ENCODE results near the gene LMOD2. TPM values are rescaled to one million over a fixed set of nuclear protein-coding genes. Genes with fewer than 3 reads are reported as not detected.
A peak's percentile ranks its signal among the peaks of the same experiment; 100 is the strongest.

Gene LMOD2
- total and polyA plus RNA-seq, 4 experiments from 2014 or later, result 0.17 TPM; not detected in 3

DNA sequence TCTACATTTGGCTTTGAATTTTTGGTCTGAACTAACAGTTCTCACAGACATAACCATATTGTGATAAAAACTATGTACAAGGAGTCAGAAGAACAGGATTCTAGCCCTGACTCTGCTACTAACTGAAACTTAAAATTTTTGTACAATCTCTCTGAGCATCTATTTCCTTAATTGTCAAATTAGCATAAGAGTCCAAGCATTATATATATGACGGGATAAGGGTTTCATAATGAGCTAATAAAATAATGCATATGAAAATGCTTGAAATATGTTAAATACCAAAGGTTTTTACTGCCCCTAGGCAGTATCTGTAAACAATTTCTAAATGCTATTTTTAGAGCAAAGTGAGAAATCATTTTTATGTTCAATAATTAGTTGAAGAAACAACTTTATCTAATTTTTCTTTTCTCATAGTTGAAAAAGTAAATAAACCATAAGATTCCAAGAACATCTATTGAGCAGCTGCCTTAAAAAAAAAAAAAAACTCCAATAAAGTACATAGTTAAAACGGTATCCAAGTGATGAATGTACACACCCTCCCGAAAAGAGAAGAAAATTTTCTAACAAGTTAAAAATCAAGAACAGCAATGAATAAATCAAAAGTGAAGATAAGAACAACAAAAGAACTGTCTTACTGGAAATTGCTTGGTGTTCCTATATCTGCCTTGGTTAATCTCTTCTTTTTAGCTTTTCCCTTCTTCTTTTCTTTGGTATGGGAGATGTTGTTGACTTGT is 40.4 kb downstream of the LMOD2 start:
- no peaks in the 10 kb centered on the region for H3K4me1 ChIP-seq (ENCODE audit: insufficient read depth, low read length)
- no peaks in the 10 kb centered on the region for H3K27me3 ChIP-seq (ENCODE audit: insufficient read depth, low read length)
- ChIA-PET POLR2A (ENCODE audit: partially characterized antibody) (no interaction called here), CTCF (ENCODE audit: partially characterized antibody) (no interaction called here)
- no peak overlapping the region for H3K27ac ChIP-seq (ENCODE audit: low read depth, low read length)
- H3K27me3 Mint-ChIP-seq, result no peaks in the 10 kb centered on the region
- H3K27ac Mint-ChIP-seq, result no peak overlapping the region
- peaks cover 7% of the 10 kb centered on the region for H3K36me3 ChIP-seq (ENCODE audit: insufficient read depth, low read length)
- no peaks in the 10 kb centered on the region for H3K9me3 ChIP-seq (ENCODE audit: control insufficient read depth in 1 of 2, low read length in 2 of 2)
- DNase-seq, result no peak
- H3K4me3 ChIP-seq (ENCODE audit: low read length in 2 of 2), result no peak overlapping the region
- H3K4me3 Mint-ChIP-seq, result no peak overlapping the region
- no peaks in the 10 kb centered on the region for H3K4me1 Mint-ChIP-seq
- H3K9me3 Mint-ChIP-seq, result no peaks in the 10 kb centered on the region
- intact Hi-C loops (cut with micrococcal nuclease), result no loop called here
- peaks cover 37 to 49% of the 10 kb centered on the region in 2 donors for H3K36me3 Mint-ChIP-seq

DNA sequence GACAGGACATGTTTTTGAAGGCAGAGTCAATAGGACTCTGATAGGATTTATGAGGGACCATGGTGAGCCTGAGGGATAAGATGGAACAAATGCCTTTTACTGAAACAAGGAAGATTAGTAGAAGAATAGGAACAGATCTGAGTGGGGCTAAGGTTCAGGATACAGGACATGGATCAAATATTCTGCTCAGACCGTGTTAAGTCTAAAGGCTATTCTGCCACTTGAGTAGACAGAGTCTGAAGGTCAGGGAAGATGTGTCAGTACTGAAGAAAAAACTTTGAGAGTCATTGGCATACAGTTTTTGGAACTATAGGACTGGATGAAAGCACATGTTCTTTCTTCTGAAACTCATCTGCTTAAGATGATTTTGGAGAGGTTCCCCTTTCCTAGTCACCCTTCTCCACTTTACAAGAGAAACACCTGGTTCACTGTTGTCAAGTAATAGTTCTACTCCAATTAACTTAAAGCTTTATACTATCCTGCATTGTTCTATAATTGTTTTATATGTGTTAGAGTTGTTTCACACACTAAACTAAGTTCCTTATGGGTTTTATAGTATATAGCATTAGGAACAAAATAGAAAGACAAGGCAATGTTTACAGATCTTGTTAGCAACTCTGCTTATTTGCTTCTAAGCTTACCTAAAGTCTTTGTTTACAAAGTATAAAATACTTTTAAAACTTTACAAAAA is 49.7 kb downstream of the LMOD2 start:
- intact Hi-C loops (cut with micrococcal nuclease), result no loop called here
- no peak overlapping the region for H3K4me3 ChIP-seq (ENCODE audit: low read length in 2 of 2)
- POLR2A ChIA-PET (ENCODE audit: partially characterized antibody), result no interaction called here
- H3K9me3 ChIP-seq (ENCODE audit: control insufficient read depth in 1 of 2, low read length in 2 of 2), result no peaks in the 10 kb centered on the region
- H3K36me3 ChIP-seq (ENCODE audit: insufficient read depth, low read length), result peaks cover 16% of the 10 kb centered on the region
- H3K27me3 ChIP-seq (ENCODE audit: insufficient read depth, low read length), result no peaks in the 10 kb centered on the region
- H3K9me3 Mint-ChIP-seq, result no peaks in the 10 kb centered on the region
- H3K4me3 Mint-ChIP-seq, result no peak overlapping the region
- peaks cover 6% of the 10 kb centered on the region for H3K4me1 ChIP-seq (ENCODE audit: insufficient read depth, low read length)
- no peaks in the 10 kb centered on the region for H3K27me3 Mint-ChIP-seq
- DNase-seq, result no peak
- H3K36me3 Mint-ChIP-seq, result peaks cover 28 to 45% of the 10 kb centered on the region in 2 donors
- CTCF ChIA-PET (ENCODE audit: partially characterized antibody), result interaction anchor here (0.5 kb wide), 1 partner anchor 133 kb away, joined by 4 read pairs; no protein-coding TSS in a partner anchor
- H3K4me1 Mint-ChIP-seq, result peaks cover 0 to 9% (median 3%) of the 10 kb centered on the region in 4 donors
- peak overlapping the region in 5 of 7 donors; percentile 5 to 87 (median 32) for H3K27ac Mint-ChIP-seq
- H3K27ac ChIP-seq (ENCODE audit: low read depth, low read length), result no peak overlapping the region

DNA sequence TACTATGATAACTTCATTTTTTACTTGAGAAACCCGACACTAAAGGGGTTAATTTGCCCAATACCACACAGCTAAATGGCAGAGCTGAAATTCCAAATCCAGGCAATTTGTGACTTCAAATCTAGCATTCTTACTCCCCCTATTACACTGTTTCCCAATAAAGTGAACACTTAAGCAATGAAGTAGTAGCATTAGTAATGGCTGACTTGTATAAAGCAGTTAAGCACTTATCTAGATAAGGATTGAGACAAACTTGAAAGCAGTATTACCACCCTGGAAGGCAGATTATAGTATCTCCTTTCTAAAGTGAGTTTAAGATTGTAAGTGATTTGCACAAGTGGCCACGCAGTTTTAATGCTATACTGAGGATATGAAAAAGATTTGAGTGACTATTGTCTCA is 53.9 kb downstream of the LMOD2 start:
- Histone ChIP-seq H3K4me1 (ENCODE audit: insufficient read depth, low read length) (peaks cover 37% of the 10 kb centered on the region), H3K27me3 (ENCODE audit: insufficient read depth, low read length) (no peaks in the 10 kb centered on the region), H3K4me3 (ENCODE audit: low read length in 2 of 2) (no peak overlapping the region), H3K27ac (ENCODE audit: low read depth, low read length) (no peak overlapping the region), H3K9me3 (ENCODE audit: control insufficient read depth in 1 of 2, low read length in 2 of 2) (no peaks in the 10 kb centered on the region), H3K36me3 (ENCODE audit: insufficient read depth, low read length) (peaks cover 16% of the 10 kb centered on the region)
- intact Hi-C loops (cut with micrococcal nuclease), result no loop called here
- Mint-ChIP-seq H3K9me3 (no peaks in the 10 kb centered on the region), H3K27ac (peak overlapping the region in 1 of 7 donors; percentile 36), H3K27me3 (no peaks in the 10 kb centered on the region), H3K36me3 (peaks cover 27 to 32% of the 10 kb centered on the region in 2 donors), H3K4me1 (peaks cover 33 to 38% (median 36%) of the 10 kb centered on the region in 4 donors), H3K4me3 (no peak overlapping the region)
- ChIA-PET CTCF (ENCODE audit: partially characterized antibody) (no interaction called here), POLR2A (ENCODE audit: partially characterized antibody) (no interaction called here)
- DNase-seq, result no peak

DNA sequence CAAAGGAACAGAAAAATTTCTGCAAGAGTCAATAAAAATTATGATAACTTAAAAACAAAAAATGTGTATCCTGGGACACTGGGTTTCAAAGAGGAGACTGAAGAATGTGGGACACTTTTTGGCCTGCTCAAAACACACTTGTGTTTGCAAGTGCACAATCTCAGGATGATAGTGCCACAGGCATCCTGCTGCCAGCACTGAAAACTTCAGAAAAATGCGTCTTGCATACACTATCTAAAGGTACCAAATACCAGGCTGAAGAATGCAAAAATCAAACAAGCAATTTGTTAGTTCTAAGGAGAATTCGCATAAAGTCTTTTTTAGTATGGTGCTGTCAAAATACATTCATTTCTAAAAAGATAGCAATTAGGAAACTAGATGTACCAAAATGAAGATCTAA is 55.0 kb downstream of the LMOD2 start:
- peak overlapping the region in 4 of 7 donors; percentile 5 to 26 (median 16) for H3K27ac Mint-ChIP-seq
- intact Hi-C loops (cut with micrococcal nuclease), result loop anchor here (5.0 kb wide), 1 partner anchor 37 kb away; the partner anchor contains the start of gene WASL
- POLR2A ChIA-PET (ENCODE audit: partially characterized antibody), result no interaction called here

DNA sequence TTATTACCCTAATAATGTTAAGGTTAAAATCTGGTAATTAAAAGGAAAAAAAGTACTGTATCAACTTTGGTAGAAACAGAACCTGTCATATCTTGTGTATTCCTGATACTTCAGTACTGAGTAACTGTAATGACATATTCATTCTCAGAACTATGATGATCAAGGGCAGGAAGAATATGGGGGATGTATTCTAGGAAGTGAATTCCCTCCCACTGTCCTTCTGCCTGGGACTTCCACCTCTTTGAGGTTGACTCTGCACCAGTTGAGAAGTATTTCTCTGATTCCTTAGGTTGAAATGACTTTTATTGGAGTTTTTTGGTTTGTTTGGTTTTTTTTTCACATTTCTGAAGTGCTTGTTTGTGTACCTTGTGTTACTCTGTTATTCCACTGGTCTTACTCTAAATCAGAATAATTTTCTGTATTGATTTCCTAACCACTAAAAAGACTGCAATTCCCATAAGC is 56.2 kb downstream of the LMOD2 start:
- Mint-ChIP-seq H3K27me3 (no peaks in the 10 kb centered on the region), H3K4me1 (peaks cover 40 to 56% (median 51%) of the 10 kb centered on the region in 4 donors), H3K36me3 (peaks cover 17 to 18% of the 10 kb centered on the region in 2 donors), H3K27ac (peak overlapping the region in 3 of 7 donors; percentile 17 to 61 (median 22)), H3K9me3 (no peaks in the 10 kb centered on the region), H3K4me3 (peak overlapping the region in 6 of 8 donors; percentile 2 to 74 (median 23))
- intact Hi-C loops (cut with micrococcal nuclease), result loop anchor here (5.0 kb wide), 1 partner anchor 35 kb away; the partner anchor contains the start of gene WASL
- Histone ChIP-seq H3K9me3 (ENCODE audit: control insufficient read depth in 1 of 2, low read length in 2 of 2) (no peaks in the 10 kb centered on the region), H3K4me3 (ENCODE audit: low read length in 2 of 2) (no peak overlapping the region), H3K4me1 (ENCODE audit: insufficient read depth, low read length) (peaks cover 37% of the 10 kb centered on the region), H3K27ac (ENCODE audit: low read depth, low read length) (no peak overlapping the region), H3K36me3 (ENCODE audit: insufficient read depth, low read length) (peaks cover 9% of the 10 kb centered on the region), H3K27me3 (ENCODE audit: insufficient read depth, low read length) (no peaks in the 10 kb centered on the region)
- no peak for DNase-seq
- ChIA-PET CTCF (ENCODE audit: partially characterized antibody) (no interaction called here), POLR2A (ENCODE audit: partially characterized antibody) (no interaction called here)

More for the DNA sequence above, 55.0 kb downstream of the LMOD2 start:
- Mint-ChIP-seq H3K9me3 (no peaks in the 10 kb centered on the region), H3K27me3 (no peaks in the 10 kb centered on the region), H3K36me3 (peaks cover 23 to 25% of the 10 kb centered on the region in 2 donors), H3K4me3 (no peak overlapping the region), H3K4me1 (peaks cover 40 to 49% (median 46%) of the 10 kb centered on the region in 4 donors)
- DNase-seq, result no peak
- Histone ChIP-seq H3K27ac (ENCODE audit: low read depth, low read length) (no peak overlapping the region), H3K36me3 (ENCODE audit: insufficient read depth, low read length) (peaks cover 13% of the 10 kb centered on the region), H3K4me3 (ENCODE audit: low read length in 2 of 2) (no peak overlapping the region), H3K4me1 (ENCODE audit: insufficient read depth, low read length) (peaks cover 37% of the 10 kb centered on the region), H3K9me3 (ENCODE audit: control insufficient read depth in 1 of 2, low read length in 2 of 2) (no peaks in the 10 kb centered on the region), H3K27me3 (ENCODE audit: insufficient read depth, low read length) (no peaks in the 10 kb centered on the region)
- CTCF ChIA-PET (ENCODE audit: partially characterized antibody), result no interaction called here

DNA sequence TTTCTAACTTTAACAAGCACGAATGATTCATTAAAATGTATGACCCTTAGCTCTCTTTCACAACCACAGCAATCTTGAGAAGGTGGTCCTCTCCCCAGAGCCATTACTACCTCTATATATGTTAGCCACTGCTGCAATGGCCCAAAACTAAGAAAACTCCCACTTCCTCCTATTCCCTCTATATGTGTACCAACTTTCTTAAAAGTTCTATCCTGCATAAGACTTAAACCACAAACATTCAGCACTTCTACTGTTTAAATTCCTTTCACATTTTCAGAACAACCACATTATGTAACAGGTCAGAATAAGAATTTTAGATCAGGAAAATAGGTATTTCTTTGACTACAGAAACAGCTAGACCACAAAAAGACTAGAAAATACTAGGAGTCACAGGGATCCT is 57.0 kb downstream of the LMOD2 start:
- Mint-ChIP-seq H3K4me3 (peak overlapping the region in 5 of 8 donors; percentile 0 to 68 (median 29)), H3K4me1 (peaks cover 40 to 62% (median 53%) of the 10 kb centered on the region in 4 donors), H3K36me3 (peaks cover 14 to 16% of the 10 kb centered on the region in 2 donors), H3K9me3 (no peaks in the 10 kb centered on the region), H3K27me3 (no peaks in the 10 kb centered on the region), H3K27ac (peak overlapping the region in 3 of 7 donors; percentile 1 to 41 (median 3))
- POLR2A ChIA-PET (ENCODE audit: partially characterized antibody), result no interaction called here
- Histone ChIP-seq H3K9me3 (ENCODE audit: control insufficient read depth in 1 of 2, low read length in 2 of 2) (no peaks in the 10 kb centered on the region), H3K27me3 (ENCODE audit: insufficient read depth, low read length) (no peaks in the 10 kb centered on the region), H3K4me1 (ENCODE audit: insufficient read depth, low read length) (peaks cover 37% of the 10 kb centered on the region), H3K27ac (ENCODE audit: low read depth, low read length) (no peak overlapping the region), H3K4me3 (ENCODE audit: low read length in 2 of 2) (no peak overlapping the region), H3K36me3 (ENCODE audit: insufficient read depth, low read length) (peaks cover 2% of the 10 kb centered on the region)
- no peak for DNase-seq
- CTCF ChIA-PET (ENCODE audit: partially characterized antibody), result no interaction called here
- intact Hi-C loops (cut with micrococcal nuclease), result loop anchor here (5.0 kb wide), 1 partner anchor 35 kb away; the partner anchor contains the start of gene WASL

Data from CD4-positive, alpha-beta memory T cell (primary cell).